Measurements from ENCODE around the gene CRYBG1.
"Not testable (repeated sequence)": the region's sequence is repeated elsewhere in the genome, so short reads cannot be mapped to it uniquely, and the experiment has no call there.

CRYBG1 gene

GRCh38 chr6:106581468-106581867, 221.0 kb downstream of the CRYBG1 start:
- no peak for DNase-seq

- no peak for DNase-seq
Measured at GRCh38 chr6:106586815-106587415, 226.4 kb downstream of the CRYBG1 start.

- DNase-seq, result not testable (repeated sequence)
Measured at GRCh38 chr6:106588937-106589336, 228.4 kb downstream of the CRYBG1 start.

GRCh38 chr6:106591111-106591825, 230.8 kb downstream of the CRYBG1 start:
- no peak for DNase-seq

- DNase-seq, result no peak
Measured at GRCh38 chr6:106599440-106599839, 238.9 kb downstream of the CRYBG1 start.

- DNase-seq, result no peak
Measured at GRCh38 chr6:106600329-106600728, 239.8 kb downstream of the CRYBG1 start.

- DNase-seq, result no peak
Measured at GRCh38 chr6:106608080-106608668, 247.7 kb downstream of the CRYBG1 start.

- DNase-seq, result no peak
Measured at GRCh38 chr6:106609699-106610098, 249.2 kb downstream of the CRYBG1 start.

- DNase-seq, result no peak
Measured at GRCh38 chr6:106611030-106611429, 250.5 kb downstream of the CRYBG1 start.

- DNase-seq, result no peak
Measured at GRCh38 chr6:106612671-106613416, 252.3 kb downstream of the CRYBG1 start.

GRCh38 chr6:106613590-106613989, 253.1 kb downstream of the CRYBG1 start:
- DNase-seq, result no peak

GRCh38 chr6:106614166-106614565, 253.6 kb downstream of the CRYBG1 start:
- DNase-seq, result no peak

- no peak for DNase-seq
Measured at GRCh38 chr6:106614592-106615257, 254.2 kb downstream of the CRYBG1 start.

GRCh38 chr6:106617302-106617701, 256.8 kb downstream of the CRYBG1 start:
- no peak for DNase-seq

GRCh38 chr6:106617857-106618256, 257.3 kb downstream of the CRYBG1 start:
- no peak for DNase-seq

- no peak for DNase-seq
Measured at GRCh38 chr6:106618324-106618723, 257.8 kb downstream of the CRYBG1 start.

- no peak for DNase-seq
Measured at GRCh38 chr6:106619223-106619622, 258.7 kb downstream of the CRYBG1 start.

GRCh38 chr6:106620931-106621672, 260.6 kb downstream of the CRYBG1 start:
- no peak for DNase-seq

Data from hypothalamus (tissue), 51 donors.